Endothelial cell of umbilical vein (primary cell): ENCODE data around the gene C1orf198. TPM values are rescaled to one million over a fixed set of nuclear protein-coding genes. Genes with fewer than 3 reads are reported as not detected.

Experiments used
- BruUV-seq: library from RNA; stranded (reverse); fragments of 400-500 nt; replicated peaks from 2 replicates; lab custom pipeline; 2021; lab: Mats Ljungman, UMichigan
- CTCF ChIA-PET: fragments of 300-600, 350-600 bp; sonication (Branson Sonifier 250); formaldehyde crosslinking; loops from one replicate; lab custom pipeline; 2021; ENCODE audit warnings: antibody characterized with exemption, inconsistent platforms; lab: Charles Lee
- POLR2A ChIA-PET: fragments of 300-600, 350-600 bp; sonication (Branson Sonifier 250); formaldehyde crosslinking; loops from one replicate; lab custom pipeline; 2021; ENCODE audit warnings: antibody characterized with exemption, inconsistent platforms; lab: Charles Lee
- DNase-seq: peaks from one replicate; pipeline ENCODE4 v3.0.0-alpha.2; 2011; ENCODE audit warnings: low read depth, low spot score
- FAIRE-seq: peaks from 2 replicates; lab custom pipeline; 2011; peaks lifted over from hg19 to GRCh38; lab: Jason Lieb, UNC
- H2AFZ ChIP-seq: 2 replicates; pipeline ENCODE4 v1.6.0; 2012; ENCODE audit warnings: low read depth, low read length, control low read depth, inconsistent platforms
- H3K27ac ChIP-seq: 2 replicates; pipeline ENCODE4 v1.5.1; 2011; ENCODE audit warnings: low read depth, mild to moderate bottlenecking, control low read depth, low read length, moderate library complexity; ENCODE audit not compliant: insufficient read depth
- H3K27me3 ChIP-seq, 2 experiments: 2 replicates each; pipeline versions ENCODE4 v1.6.0 to v1.6.1; 2011; ENCODE audit warnings: low read length in 2 of 2, mixed read lengths in 1 of 2; ENCODE audit not compliant: control insufficient read depth in 2 of 2, insufficient read depth in 2 of 2
- H3K36me3 ChIP-seq, 2 experiments: 2 replicates in 1 of 2; 3 replicates in 1 of 2; pipeline ENCODE4 v1.5.1; 2011; ENCODE audit warnings: low read length in 2 of 2, mild to moderate bottlenecking in 1 of 2, moderate library complexity in 1 of 2; ENCODE audit not compliant: control insufficient read depth in 2 of 2, insufficient read depth in 2 of 2; ENCODE audit errors: extremely low read depth in 1 of 2
- H3K4me1 ChIP-seq: 3 replicates; pipeline ENCODE4 v1.5.1; 2011; ENCODE audit warnings: mild to moderate bottlenecking, low read length; ENCODE audit not compliant: control insufficient read depth, insufficient read depth; ENCODE audit errors: extremely low read depth
- H3K4me2 ChIP-seq: 2 replicates; pipeline ENCODE4 v1.6.1; 2011; ENCODE audit warnings: low read length, control low read depth, mixed read lengths; ENCODE audit not compliant: insufficient read depth
- H3K4me3 ChIP-seq, 3 experiments: fragments of 200-600 bp in 1 of 3; sonication (generic), shearing (Covaris generic) in 1 of 3; replicated peaks in 1 of 3; 2 replicates each; pipeline ENCODE4 v1.5.1; 2011 to 2016; ENCODE audit warnings: control low read depth in 3 of 3, low read length in 3 of 3, mild to moderate bottlenecking in 2 of 3, inconsistent platforms in 1 of 3, low read depth in 1 of 3, moderate library complexity in 1 of 3; ENCODE audit not compliant: insufficient read depth in 1 of 3
- H3K79me2 ChIP-seq: 2 replicates; pipeline ENCODE4 v1.6.0; 2012; ENCODE audit warnings: low read length, inconsistent platforms; ENCODE audit not compliant: control insufficient read depth, insufficient read depth
- H3K9ac ChIP-seq: replicated peaks from 2 replicates; pipeline ENCODE3; 2011; ENCODE audit warnings: low read length, control low read depth; ENCODE audit not compliant: insufficient read depth; ENCODE audit errors: extremely low read depth
- H3K9me1 ChIP-seq: replicated peaks from 3 replicates; pipeline ENCODE4 v1.6.0; 2011; ENCODE audit warnings: mild to moderate bottlenecking, low read length; ENCODE audit not compliant: control insufficient read depth, insufficient read depth; ENCODE audit errors: extremely low read depth
- H3K9me3 ChIP-seq: replicated peaks from 2 replicates; pipeline ENCODE4 v1.5.1; 2012; ENCODE audit warnings: low read length, inconsistent platforms; ENCODE audit not compliant: control insufficient read depth, insufficient read depth
- H4K20me1 ChIP-seq: replicated peaks from 2 replicates; pipeline ENCODE3; 2011; ENCODE audit warnings: mild to moderate bottlenecking, low read length; ENCODE audit not compliant: control insufficient read depth, insufficient read depth; ENCODE audit errors: extremely low read depth
- FOS ChIP-seq: IDR thresholded peaks from 2 replicates; pipeline ENCODE4 v1.6.1; 2011; ENCODE audit warnings: mild to moderate bottlenecking, low read length, moderate library complexity, borderline replicate concordance; ENCODE audit not compliant: insufficient read depth
- JUN ChIP-seq: IDR thresholded peaks from 2 replicates; pipeline ENCODE4 v1.6.1; 2011; ENCODE audit warnings: borderline replicate concordance, low read depth; ENCODE audit not compliant: insufficient read length, insufficient read depth
- MYC ChIP-seq: IDR thresholded peaks from one replicate; pipeline ENCODE4 v1.6.1; 2011; ENCODE audit warnings: mild to moderate bottlenecking, low read depth, low read length
- dilution Hi-C: fragments of 300-500 bp; cut with MboI; formaldehyde crosslinking; loops from one replicate; pipeline ENCODE4 v1.15.0; 2019; ENCODE audit warnings: low sequenced_read_pairs; ENCODE audit not compliant: extremely low pct_ligation_motif_present
- intact Hi-C: fragments of 100-400 bp; cut with micrococcal nuclease; formaldehyde crosslinking; loops from one replicate; pipeline ENCODE4 v1.10.0; 2022
- polyA plus RNA-seq, 4 experiments: library from polyadenylated mRNA; depleted of rRNA in 3 of 4; stranded (reverse) in 3 of 4; unstranded in 1 of 4; fragments of >200 nt; gene quantifications; 2 replicates each; pipeline versions ENCODE4 v1.2.1 to v1.2.3, GENCODE V29; 2011 to 2012; ENCODE audit warnings: missing spikeins in 1 of 4
- total RNA-seq: library from RNA; stranded (reverse); gene quantifications from 2 replicates; pipeline ENCODE4 v1.2.3, GENCODE V29; 2021
- TF ChIP-seq, protein P1 (sequence below): IDR thresholded peaks from 2 replicates; pipeline ENCODE4 v1.6.1; 2011; ENCODE audit not compliant: insufficient read depth, insufficient read length
- TF ChIP-seq, protein P2 (sequence below), 2 donors: IDR thresholded peaks; 1 replicate in 1 of 2; 2 replicates in 1 of 2; pipeline ENCODE4 v1.5.1; 2011; ENCODE audit warnings: low read length in 2 of 2, mild to moderate bottlenecking in 2 of 2, moderate library complexity in 2 of 2, control low read depth in 1 of 2, inconsistent platforms in 1 of 2, low read depth in 1 of 2; ENCODE audit not compliant: insufficient read depth in 1 of 2; ENCODE audit errors: extremely low read depth in 1 of 2

C1orf198 gene
- total and polyA plus RNA-seq, 2 donors (not counting 3 experiments of a cell fraction or from before 2014, with no cell fraction given) = 21.2 to 29.2 TPM

DNA sequence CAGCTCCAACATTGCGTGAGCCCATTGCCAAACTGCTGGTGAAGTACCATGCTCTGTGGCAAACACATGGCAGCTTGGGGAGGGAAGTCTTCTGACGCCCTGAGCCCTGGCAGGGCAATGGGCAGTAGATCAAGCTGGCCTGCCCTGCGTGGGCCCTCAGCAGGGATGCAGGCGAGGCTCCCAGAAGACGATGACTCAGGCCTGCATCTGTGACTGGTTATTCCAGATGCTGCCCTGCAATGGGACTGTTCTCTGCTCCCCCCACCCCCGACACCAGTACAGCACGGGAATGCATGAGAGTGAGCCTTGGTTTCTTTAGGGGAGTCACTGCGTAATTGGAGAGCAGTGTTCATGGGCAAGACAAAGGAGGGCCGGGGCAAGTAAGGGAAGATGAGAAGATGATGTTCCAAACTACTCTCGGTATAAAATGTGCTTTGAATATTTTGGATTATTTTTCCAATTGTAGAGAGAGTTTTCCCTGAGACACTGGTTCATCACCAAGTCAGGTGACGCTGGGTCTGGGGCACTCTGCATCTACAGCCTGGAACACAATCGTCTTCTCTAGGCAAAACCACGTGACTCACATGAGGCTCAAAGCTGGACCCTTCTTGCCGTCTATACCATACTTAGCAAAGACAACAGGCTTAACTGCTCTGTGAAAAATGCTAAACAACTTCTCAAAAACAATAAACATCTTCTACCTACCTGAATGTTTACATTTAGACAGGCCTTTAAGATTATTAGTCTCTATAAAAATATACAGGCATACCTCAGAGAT lies 9.0 kb upstream of the C1orf198 start:
- Histone ChIP-seq H3K9ac (no peak overlapping the region), H3K79me2 (no peaks in the 10 kb centered on the region), H3K27ac (no peak overlapping the region), H2AFZ (no peak overlapping the region), H3K4me1 (no peaks in the 10 kb centered on the region), H3K36me3 (no peaks in the 10 kb centered on the region), H3K27me3 (peaks cover 4 to 7% of the 10 kb centered on the region in 2 experiments), H3K4me3 (no peak overlapping the region), H3K9me1 (no peaks in the 10 kb centered on the region), H3K4me2 (no peak overlapping the region), H4K20me1 (no peaks in the 10 kb centered on the region), H3K9me3 (no peaks in the 10 kb centered on the region)
- no TSS peak for BruUV-seq
- CTCF ChIA-PET = no interaction called here
- FAIRE-seq = no peak
- DNase-seq = no peak
- POLR2A ChIA-PET = no interaction called here
- dilution Hi-C loops = no loop called here
- intact Hi-C loops = no loop called here
- no peak for TF ChIP-seq MYC
- TF ChIP-seq, protein P1, sequence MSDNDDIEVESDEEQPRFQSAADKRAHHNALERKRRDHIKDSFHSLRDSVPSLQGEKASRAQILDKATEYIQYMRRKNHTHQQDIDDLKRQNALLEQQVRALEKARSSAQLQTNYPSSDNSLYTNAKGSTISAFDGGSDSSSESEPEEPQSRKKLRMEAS = no peak
- no peak for TF ChIP-seq JUN
- TF ChIP-seq, protein P2, sequence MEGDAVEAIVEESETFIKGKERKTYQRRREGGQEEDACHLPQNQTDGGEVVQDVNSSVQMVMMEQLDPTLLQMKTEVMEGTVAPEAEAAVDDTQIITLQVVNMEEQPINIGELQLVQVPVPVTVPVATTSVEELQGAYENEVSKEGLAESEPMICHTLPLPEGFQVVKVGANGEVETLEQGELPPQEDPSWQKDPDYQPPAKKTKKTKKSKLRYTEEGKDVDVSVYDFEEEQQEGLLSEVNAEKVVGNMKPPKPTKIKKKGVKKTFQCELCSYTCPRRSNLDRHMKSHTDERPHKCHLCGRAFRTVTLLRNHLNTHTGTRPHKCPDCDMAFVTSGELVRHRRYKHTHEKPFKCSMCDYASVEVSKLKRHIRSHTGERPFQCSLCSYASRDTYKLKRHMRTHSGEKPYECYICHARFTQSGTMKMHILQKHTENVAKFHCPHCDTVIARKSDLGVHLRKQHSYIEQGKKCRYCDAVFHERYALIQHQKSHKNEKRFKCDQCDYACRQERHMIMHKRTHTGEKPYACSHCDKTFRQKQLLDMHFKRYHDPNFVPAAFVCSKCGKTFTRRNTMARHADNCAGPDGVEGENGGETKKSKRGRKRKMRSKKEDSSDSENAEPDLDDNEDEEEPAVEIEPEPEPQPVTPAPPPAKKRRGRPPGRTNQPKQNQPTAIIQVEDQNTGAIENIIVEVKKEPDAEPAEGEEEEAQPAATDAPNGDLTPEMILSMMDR (IDR thresholded peaks at IDR 0.05; ENCODE audit: extremely low read depth in 1 of 2, insufficient read depth in 1 of 2, low read depth in 1 of 2, low read length in 2 of 2) = no peak
- TF ChIP-seq FOS = no peak
